Right forelimb (tissue), 1 donor: ENCODE measurements around the gene MGAT5.

Source experiments
- DNase-seq: peaks from one replicate; pipeline ENCODE4 v3.0.0-alpha.2; 2018

The MGAT5 gene

GRCh38 chr2:134257965-134258683 lies 4.3 kb downstream of the MGAT5 start:
- no peak for DNase-seq

GRCh38 chr2:134258684-134259388 lies 5.0 kb downstream of the MGAT5 start:
- DNase-seq, result no peak

DNA sequence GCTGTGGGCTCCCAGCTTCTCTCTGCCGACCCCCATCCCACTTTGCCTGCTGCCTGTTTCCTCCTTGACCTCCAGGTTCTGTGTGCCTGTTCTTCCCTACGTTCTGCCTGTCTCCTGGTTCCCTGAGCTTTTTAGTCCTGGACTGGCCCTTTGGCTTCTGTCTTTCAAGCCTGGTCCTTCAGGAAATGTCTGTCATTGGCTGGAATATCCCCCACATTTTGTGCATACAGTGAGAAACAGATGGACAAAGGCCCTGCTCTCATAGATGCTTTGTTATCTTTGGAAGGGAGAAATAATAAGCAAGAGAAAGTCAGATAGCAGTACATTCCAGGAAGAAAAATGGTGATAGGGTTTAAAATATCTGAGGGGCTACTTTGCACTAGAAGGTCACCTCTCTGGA lies 5.7 kb downstream of the MGAT5 start:
- no peak for DNase-seq

- DNase-seq, result no peak
These were observed 6.1 kb downstream of the MGAT5 start for GRCh38 chr2:134259994-134260393.

DNA sequence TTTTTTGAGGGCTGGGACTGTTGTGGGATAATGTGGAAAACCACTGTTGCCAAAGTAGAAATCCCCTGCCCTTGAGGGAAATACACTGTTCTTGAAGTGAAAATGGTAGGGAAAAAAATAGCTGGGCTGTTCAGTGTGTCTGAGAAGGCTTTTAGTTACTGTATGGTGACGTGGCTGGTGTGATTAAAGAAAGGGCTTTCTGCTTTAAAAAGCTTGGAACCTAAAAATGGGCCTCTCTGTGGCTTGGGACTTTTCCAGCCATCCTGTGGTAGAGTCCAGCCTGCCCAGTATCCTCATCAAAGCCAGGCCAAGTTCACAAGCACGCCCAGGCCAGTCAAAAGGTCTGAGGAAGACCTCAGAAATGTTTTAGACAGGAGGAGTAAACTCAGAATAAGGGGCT lies 6.8 kb downstream of the MGAT5 start:
- peak; percentile 80 for DNase-seq

DNA sequence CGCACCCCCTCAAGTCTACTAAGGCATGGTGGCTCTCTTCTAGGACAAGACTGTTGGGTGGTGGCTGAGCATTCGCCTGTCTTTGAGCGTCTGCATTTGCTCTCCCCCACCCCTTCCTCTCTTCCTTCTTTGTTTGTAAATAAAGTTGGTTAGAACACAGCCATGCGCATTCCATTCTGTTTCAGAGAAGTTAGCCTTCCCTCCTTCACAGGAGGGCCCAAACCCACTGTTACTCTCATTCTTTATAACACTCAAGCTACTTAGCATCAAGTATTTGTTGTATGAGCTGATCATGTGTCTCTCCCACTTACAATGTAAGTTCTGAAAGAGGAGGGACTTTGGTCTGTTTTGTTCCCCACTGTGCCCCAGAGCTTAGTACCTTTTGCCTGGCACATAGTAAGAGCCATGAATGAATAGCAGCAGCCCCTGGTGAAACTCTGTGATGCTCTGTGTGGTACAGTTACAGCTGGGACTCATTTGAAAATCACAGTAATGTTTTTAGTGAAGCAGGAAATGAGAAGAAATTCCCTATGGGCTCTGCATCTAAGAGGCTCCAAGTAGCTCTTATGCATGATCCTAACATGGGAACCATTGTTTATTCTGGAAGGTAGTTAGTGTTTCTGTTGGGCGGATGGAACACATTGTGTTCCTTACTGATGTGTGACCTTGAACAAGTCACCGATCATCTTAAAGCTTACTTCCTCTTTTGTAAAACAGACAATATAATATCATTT lies 7.7 kb downstream of the MGAT5 start:
- DNase-seq, result no peak

GRCh38 chr2:134262684-134263083 lies 8.8 kb downstream of the MGAT5 start:
- DNase-seq, result no peak

DNA sequence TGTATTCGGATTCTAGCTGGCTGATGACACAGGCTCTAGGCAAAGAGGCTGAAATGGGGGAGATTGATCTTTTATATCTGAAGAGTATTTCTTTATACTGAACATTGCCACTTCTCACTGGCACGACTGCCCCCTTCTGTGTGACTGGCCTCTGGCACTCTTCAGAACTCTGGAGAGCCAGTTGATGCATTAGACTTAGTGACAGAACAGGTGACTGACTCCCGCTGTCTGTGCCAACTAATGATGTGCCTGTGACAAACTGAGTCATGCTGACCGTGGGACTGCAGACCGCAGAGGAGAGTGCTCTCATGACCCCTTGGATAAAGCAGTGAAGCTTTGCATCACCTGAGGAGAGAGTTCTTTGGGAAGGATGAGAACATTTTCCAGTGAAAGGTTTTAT lies 14.4 kb downstream of the MGAT5 start:
- DNase-seq, result no peak

DNA sequence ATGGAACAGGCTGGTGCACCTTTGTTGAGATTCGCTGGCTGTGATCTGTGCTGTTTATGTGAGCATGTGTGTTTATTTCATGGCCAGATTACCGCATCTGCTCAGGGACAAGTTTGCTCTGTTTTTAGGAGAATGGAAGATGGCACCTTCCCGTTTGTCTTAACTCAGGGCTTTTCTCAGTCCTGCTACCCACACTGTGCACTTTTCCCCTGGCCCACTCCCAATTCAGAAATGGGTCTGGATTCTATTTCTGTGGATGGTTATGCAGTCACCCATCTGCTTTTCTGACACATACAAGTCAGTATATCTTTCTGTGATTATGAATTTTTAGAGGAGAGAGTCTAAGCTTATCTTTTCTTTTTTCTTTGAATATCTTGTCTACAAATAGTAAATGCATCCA lies 15.4 kb downstream of the MGAT5 start:
- no peak for DNase-seq

- DNase-seq, result no peak
These were observed 16.3 kb downstream of the MGAT5 start for GRCh38 chr2:134269972-134270735.

GRCh38 chr2:134271758-134272157 lies 17.9 kb downstream of the MGAT5 start:
- DNase-seq, result no peak

- no peak for DNase-seq
These were observed 18.9 kb downstream of the MGAT5 start for GRCh38 chr2:134272806-134273205.

DNA sequence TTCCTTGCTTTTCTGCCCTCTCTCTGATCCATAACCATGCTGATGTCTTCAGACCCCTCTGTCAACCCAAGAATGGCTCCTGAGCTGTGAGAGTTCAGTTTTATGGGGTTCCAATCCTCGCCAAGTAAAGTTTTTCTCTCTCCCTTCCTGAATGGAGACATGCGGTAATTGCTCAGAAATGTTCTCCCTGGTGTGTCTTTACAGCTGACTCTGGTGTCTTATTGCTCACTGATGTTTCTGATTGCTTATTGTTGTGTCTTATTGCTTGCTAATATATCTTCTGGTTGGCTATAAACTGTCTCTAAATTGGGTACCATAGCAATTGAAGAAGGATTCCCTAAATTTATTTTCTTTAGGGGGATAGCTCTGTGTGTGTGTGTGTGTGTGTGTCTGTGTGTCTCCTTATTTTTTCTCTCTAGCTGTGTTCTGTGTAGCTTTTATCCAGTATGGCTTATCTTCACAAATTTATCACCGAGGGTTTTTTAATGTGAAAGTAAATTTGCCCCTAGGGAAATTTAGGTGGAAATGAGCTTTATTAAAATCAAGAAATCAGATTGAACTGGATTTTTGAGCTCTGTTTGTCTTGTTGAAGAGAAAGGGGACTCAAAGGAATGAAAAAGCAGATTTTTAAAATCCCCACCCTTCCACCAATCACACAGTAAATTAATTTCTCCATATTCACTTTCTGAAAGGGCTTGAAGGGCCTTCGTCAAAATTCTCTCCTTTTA lies 19.5 kb downstream of the MGAT5 start:
- DNase-seq, result no peak

GRCh38 chr2:134274121-134274520 lies 20.2 kb downstream of the MGAT5 start:
- DNase-seq, result no peak

GRCh38 chr2:134275058-134275862 lies 21.4 kb downstream of the MGAT5 start:
- DNase-seq, result no peak

DNA sequence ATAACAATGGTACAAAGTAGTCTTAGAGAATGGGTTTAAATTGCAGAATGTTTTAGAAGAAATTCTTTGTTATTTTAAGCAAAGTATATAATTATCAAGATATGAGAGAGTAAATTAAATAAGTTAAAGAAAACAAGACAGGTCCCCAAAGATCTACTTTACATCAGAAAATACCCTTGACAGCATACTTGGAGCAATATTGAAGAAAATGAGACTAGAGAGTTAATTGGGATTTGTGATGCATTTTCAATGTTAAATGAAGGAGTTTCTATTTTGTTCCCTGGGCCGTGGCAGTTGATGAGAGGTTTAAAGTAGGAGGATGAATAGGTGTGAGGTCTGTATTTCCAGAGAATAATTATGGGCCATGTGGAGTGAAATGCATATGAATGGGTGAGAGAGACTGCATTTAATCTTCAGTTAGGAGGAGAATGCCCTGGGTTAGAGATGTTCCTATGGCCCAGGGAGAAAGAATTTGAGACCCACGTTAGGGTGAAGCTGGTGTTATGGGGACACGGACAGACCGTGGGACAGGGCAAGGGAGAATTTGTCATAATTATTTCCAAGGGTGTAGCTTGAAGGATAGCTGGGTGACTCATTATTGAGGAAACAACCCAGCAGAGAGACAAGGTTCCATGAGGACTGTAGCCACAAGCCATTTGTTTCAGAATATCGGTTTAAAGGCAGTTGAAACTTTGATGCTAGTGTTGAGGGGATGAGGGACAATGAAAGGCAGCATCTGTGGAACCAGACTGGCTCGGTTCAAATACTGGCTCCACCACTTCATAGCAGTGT lies 22.7 kb downstream of the MGAT5 start:
- DNase-seq, result no peak

- no peak for DNase-seq
These were observed 23.4 kb downstream of the MGAT5 start for GRCh38 chr2:134277223-134277622.

- no peak for DNase-seq
These were observed 24.7 kb downstream of the MGAT5 start for GRCh38 chr2:134278553-134278952.

- DNase-seq, result no peak
These were observed 25.5 kb downstream of the MGAT5 start for GRCh38 chr2:134279417-134279816.

DNA sequence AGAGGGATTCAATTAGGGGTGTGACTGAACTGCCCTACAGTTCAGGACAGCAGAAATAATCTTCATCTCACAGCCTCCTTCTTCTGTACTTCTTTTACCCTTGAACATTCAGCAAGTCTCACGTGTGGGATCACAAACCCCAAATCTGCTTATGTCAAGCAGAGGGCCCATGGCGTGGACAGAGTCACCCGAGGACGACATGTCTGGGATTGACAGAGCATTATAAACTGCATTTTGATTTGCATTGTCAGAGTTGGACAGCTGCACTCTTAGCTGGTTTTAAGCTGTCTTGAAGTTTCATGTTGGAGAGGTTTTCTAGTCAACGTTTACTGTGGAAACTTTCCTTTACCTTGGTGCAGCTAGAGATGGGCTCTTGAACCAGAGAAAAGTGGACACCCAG lies 26.4 kb downstream of the MGAT5 start:
- DNase-seq, result no peak

GRCh38 chr2:134280726-134281125 lies 26.9 kb downstream of the MGAT5 start:
- DNase-seq, result no peak
